ENCODE results near the gene TRIM3. TPM values are rescaled to one million over a fixed set of nuclear protein-coding genes. Genes with fewer than 3 reads are reported as not detected.
A peak's percentile ranks its signal among the peaks of the same experiment; 100 is the strongest.

Gene TRIM3
- total RNA-seq, 1 donor from 2014 or later, result 18.4 TPM

DNA sequence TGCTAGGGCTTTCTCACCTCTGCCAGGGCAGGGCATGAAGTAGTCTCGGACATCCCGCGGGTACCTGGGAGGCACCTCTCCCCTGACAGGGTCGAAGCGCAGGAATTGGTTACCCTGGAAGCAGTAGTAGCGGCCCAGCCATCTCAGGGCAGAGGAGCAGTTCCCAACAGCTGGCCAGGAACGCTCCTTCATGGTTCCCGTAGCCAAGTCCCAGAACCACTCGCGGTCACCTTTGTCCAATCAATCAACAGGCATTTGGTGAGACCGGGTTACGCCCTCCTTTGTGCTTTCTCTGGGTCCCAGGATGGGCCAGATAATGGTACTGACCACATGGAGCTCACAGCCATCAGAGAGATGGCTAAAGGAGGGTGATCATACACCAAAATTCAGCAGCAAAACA lies 36.3 kb downstream of the TRIM3 start:
- no peak for DNase-seq

DNA sequence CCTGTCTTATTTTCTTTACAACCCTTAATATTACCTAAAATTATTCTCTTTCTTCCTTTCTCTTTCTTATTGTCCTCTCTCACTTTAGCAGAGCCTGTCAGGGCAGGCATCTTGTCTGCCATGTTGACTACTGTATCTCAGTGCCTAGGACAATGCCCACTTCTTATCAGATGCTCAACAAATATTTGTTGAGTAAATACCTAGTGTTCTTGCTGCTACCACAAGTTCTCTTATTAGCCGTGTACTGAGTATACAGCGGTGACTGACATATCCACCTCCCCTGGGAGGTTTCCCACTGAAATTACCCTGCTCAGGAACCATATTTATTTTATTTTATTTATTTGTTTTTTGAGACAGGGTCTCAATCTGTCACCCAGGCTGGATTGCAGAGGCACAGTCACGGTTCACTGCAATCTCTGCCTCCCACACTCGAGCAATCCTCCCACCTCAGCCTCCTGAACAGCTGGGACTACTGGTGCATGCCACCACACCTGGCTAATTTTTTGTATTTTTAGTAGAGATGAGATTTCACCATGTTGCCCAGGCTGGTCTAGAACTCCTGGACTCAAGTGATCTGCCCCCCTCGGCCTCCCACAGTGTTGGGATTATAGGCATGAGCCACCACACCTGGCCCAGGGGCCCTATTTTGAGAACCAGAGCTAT lies 39.6 kb downstream of the TRIM3 start:
- DNase-seq, result no peak

DNA sequence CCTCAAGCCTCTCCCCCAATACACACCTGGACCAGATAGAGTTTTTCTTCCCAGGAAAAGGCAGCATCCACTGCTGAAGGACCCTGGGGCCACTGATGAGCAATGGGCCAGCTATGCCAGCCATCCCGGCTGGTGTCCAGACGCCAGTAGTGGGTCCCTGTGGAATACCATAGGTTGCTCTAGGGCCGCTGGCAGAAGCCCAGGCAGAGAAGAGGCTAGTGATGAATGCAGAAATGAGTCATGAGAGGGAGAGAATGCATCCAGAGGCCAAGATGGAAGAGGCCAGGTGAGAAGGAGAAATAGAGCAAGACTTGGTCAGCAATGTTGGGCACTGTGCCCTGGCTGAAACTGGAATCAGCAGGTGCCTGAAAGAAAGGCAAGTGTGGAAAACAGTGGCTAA lies 41.9 kb downstream of the TRIM3 start:
- DNase-seq, result no peak

DNA sequence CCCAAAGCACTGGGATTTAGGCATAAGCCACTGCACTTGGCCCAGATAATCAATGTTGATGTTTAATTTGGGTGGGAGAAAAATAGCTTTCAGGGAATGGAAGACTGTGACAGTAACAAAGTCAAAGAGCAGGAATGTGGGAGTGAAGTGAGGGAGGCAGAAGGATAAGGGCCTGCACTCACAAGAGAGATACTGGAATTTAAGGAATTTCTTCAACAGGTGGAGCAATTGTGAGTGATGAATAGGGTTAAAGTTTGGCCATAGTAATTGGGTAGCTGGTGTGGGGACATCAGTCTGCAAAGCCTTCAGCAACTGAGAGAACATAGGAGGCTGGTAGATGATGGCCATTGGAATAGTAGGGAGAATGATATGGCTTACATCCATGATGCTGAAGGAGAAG lies 46.2 kb downstream of the TRIM3 start:
- no peak for DNase-seq

DNA sequence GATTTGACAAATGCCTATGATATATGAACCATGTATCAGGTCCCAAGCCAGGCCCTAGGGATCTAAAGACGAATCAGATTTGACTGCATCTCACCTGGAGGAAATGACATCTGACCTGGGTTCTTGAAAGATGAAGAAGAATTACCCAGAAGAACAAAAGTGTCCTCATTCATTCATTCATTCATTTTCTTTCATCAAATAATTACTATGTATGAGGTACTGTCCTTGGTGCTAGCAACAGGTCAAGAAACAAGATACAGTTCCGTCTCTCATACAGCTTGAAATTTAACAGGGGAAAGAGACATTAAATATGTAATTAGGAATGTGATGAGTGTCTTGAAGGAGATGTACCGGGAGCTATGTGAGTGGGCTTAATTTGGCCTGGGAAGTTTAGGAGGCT lies 53.1 kb downstream of the TRIM3 start:
- no peak for DNase-seq

DNA sequence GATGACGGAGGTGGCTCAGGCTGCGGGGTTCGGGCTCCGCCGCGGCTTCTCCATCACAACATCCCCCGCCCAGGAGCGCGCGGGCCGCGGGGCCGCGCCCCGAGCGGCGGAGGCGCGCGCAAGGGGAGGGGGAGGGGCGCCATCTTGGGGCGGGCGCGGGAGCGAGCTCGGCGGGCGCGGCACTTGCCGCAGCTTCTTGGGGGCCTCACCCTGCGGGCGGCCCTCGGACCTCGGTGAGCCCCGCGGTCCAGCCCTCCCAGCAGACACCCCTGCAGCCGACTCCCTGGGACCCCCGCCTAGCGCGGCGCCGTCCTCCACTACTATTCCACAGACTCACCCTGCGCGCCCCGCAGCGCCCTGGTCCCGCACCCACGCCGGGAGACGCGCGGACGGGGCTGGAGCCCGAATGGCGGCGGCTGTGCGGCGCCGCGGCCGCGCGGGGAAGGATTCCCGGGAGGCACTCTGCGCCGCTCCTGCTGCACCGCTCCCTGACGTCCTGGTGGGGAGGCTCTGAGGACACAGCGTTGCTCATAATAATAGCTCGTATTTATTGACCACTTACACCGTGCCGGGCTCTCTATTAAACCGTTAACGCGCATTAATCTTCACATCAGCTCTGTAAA lies 54.6 kb downstream of the TRIM3 start, which contains the start of gene APBB1:
Gene APBB1, minus strand, starts transcription at position 86 of the 623 bp plus-strand sequence. CDS start 7,747 bp downstream, outside the sequence.
- DNase-seq, result peak; percentile 70

DNA sequence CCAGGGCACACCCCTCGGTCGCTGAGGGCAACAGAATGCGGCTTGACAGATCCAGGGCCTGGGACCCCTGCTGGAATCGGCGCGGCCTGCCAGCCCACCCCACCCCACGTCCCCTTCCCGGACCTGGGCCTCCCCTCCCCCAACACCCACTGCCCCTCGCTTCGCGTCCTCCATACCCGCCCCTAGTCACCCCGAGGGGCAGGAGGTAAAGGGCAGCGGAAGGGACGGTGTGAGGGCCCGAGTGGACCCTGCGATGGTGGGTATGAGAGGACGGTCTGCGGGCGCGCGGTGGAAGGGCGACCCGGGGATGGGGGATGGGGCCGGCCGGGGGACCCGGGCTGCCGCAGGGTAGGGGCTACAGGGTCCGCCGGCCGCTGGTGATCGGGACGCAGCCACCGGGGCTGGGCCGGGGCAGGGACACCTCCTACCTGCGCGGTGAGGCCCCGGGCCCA lies 55.2 kb downstream of the TRIM3 start:
- DNase-seq, result peak; percentile 7

DNA sequence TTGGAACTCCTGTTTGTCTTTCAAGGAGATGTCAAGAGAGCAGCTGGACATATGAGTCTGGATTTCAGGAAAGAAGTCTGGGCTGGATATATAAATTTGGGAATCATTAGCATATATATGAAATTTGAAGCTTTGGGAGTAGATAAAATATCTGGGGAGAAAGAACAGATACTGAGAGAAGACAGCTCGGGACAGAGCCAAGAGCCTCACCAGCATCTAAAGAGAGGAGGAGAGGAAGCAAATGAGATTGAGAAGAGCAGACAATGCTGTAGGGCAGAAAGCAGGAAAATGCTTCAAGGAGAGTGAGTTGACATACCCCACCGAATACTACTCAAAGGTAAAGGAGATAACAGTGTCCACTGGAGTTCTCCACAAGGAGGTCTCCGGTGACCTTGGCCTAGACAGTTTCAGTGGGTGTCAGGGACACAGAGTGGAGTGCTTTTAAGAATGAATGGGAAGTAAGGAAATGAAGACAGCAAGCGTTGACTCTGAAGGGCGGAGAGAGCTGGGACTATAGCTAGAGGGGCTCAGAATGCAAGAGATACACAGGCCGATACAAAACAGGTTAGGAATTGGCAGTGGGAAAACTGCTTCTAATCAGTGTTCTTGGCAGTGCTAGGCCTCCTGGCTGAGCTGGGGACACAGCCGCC lies 55.7 kb downstream of the TRIM3 start:
- peak; percentile 19 for DNase-seq

DNA sequence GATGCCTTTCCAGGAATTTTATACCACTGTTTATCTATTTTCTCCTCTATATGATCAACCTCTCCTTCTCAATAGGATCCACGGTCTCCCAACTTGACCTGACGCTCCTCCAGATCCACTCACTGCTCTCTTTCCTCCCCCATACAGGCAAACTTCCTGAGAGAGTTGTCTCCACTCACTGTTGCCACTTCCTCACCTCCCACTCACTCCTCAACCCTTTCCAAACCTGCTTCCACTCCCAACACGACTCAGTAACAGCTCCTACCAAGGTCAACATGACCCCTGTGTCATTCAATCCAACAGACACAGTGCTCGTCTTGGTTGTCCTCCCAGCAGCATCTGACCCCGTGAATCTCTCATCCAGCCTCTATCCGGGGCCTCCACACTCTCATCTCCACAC lies 57.9 kb downstream of the TRIM3 start:
- no peak for DNase-seq

DNA sequence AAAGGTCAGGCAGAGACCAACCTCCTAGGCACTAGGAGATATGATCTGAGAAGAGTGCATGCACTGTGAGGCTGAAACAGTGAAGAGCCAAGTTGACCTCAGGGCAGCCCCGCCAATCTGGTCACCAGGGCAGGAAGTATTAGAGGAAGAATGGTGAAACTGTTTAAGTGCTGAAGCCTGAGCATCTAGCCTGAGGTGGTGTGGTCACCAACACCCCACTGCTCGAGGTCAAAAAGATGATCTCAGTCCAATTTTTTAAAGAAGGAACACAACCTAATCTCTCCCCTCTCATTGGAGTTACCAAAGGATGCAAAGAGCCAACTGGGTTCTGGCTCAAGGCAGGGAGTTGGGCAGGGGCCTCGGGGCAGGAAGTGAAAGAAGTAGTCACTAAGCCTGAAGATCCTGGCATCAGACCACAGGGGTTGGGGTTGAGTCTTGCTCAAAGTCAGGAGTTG lies 58.8 kb downstream of the TRIM3 start:
- no peak for DNase-seq

DNA sequence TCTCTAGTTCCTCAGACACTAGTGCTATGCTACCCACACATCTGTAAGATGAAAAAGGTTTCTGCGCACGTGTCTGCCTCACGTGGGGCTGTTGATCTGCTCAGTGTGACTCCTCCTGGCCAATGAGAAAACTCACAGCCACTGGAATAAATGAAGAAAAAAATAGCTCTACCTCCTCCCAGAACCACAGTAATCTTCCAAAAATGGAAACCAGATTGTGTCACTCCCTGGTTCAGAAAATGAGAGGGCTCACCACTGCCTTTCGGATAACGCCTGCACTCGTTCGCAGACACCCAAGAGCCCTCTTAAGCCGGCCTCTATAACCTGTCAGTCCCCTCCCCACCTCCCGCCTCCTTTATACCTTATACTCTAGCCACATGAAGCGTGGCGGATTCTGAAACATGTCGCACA lies 59.9 kb downstream of the TRIM3 start:
- DNase-seq, result no peak

DNA sequence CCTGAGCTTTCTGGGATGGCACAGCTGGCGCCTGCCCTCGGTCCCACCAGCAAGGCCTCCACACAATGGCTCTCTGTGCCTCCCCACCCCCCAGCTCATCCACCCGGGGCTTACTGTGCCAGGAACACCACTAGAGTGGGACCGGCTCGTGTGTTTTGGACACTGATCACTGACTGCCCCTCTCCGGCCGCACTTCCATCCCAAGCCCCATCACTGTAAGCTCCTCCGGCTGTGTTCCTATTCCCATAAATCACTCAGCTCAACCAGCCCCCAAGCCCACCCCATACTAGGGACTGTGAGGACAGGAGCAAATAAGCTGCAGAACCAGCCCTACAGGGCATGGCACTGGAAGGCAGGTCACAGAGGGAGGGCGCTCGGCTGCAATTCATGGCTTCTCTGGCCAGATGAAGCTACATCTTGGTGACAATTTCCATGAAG lies 62.1 kb downstream of the TRIM3 start:
- DNase-seq, result no peak

DNA sequence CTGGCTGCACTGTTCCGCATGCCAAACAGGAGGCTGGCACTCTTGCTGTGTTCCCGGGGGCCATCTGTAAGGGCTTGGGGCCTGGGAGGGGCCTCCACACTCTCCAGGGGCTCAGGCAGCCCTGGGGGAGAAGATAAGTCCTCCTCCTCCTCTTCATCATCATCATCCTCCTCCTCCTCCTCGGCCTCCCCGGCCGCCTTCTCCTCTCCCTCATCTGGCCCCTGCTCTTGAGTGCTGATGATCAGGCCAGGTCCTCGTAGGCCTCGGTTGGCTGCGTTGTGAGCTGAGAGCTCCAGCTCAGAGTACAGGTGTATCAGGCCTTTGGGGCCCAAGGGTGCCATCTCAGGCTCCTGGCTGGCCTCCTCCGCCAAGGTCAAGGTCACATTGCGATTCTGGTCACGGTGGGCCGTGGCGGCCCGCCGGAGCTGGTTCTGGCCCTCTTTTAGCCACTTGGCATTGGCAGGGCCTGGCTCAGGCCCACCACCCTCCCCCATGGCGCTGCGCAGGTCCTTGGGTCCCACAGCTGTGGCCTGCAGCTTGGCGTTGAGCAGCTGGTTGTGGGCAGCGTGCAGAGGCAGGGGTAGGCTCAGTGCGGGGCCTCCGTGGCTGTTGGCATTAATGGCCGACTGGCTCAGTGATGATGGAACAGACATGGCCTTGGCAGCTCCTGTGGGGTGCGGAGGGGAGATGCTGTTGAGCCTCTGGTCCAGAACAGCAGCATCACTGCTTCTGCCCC lies 62.9 kb downstream of the TRIM3 start:
- no peak for DNase-seq

DNA sequence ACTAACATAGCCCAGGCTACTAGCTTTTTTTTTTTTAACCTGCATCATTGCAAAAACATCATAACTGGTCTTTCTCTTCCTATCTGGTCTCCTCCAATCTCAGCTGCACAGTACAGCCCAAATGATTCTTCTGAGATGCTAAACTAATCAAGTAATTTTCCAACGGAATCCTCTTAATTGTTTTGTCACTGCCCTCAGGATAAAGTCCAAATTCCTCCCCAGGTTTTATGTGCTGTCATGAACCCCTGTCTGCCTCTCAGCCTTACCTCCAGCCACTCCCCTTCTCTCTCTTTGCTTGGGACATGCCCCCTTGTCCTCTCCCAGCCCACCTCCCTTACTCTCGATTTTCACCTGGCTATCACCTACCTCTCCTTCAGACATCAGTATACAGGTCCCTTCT lies 67.4 kb downstream of the TRIM3 start:
- DNase-seq, result no peak

DNA sequence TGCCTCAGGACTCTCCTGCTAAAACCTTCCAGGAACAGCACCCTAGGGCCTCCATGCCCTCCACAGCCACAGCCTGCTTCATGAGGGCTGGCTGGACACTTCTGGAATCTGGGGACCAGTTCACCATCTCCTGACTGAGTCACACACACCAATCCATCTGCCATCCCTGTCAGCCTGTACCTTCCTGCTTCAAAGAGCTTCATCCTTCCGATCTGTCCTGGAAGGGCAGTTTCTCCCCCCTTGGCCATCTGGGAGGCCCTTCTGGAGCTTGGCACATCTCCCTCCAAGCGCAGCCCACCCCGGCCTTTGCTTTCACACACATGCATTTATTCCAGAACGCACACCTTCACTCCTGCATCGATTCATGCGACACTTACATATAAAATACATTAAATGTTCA lies 67.9 kb downstream of the TRIM3 start:
- DNase-seq, result no peak

DNA sequence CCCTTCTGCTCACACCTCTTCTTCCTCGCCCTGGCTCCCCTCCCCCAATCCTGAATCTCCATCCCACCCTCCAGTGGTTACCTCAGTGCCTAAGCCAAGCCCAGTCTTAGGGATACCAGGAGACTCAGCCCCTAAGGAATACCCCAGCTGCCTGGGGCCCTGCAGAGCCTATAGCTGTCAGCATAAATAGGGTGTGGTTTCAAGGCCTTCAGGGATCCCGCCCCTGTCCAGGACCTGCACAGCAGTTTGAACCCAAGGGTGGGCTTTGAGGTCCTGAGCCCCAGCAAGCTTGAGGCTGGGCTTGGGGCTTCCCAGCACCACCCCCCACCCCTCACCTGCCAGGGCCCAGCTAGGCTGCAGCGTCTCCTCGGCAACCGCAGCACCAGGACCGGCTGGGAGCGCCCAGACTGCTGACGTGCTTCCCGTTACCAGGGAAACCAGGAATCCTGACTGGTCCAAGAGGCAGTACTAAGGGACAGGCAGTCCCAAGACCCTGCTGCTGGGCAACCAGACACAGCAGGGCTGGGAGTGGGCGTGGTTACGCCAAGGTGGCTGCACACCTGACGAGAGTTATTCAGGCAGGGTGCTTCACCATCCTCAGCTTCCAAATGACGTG lies 68.6 kb downstream of the TRIM3 start:
- no peak for DNase-seq

DNA sequence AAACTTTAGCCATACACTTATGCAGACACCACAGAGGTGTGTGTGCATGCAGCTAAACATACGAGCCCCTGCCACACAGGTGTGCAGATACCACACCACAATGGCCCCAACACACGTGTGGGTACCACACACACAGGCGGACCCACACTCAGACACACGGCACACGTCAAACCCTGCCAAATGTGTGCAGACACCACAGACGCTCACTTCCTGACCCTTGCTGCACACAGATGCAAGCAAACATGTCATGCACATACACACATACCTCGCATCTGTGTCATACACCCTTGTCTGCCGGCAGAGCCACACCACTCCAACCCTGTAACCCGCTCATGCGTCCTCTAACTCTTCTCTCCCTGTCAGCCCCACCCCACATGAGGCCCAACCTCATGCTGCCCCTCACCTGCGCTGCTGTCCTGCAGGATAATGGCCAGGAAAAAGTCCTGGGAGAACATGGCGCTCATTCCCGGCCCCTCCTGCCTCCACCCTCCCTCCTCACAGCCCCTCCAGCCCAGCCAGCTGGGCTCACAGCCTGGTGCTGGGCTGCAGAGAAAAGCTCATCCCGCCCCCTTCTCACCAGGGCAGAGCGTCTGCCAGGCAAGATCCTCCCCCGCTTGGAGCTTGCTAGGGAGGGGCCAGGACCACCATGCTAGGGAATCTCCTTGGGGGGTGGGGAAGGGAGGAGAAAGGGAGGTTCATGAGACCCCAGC lies 69.2 kb downstream of the TRIM3 start:
- DNase-seq, result no peak

DNA sequence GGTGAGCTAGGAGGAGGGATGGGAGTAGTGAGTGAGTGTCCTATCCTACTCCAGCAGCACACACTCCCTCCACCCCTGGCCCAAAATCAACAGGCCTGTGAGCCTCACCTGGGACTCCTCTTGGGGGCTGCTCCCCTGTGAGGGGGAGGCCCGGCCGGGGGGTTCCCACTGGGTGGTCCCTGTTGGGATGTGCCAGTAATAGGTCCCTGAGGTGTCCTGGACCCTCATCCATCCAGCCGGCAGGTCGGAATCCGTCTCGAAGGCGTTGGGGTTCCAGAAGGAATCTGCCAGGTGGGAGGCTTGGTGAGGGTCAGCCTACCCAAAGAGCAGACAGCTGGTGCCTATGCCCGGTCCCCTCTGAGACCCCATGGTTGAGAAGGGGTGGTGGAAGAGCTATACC lies 70.2 kb downstream of the TRIM3 start:
- DNase-seq, result no peak

DNA sequence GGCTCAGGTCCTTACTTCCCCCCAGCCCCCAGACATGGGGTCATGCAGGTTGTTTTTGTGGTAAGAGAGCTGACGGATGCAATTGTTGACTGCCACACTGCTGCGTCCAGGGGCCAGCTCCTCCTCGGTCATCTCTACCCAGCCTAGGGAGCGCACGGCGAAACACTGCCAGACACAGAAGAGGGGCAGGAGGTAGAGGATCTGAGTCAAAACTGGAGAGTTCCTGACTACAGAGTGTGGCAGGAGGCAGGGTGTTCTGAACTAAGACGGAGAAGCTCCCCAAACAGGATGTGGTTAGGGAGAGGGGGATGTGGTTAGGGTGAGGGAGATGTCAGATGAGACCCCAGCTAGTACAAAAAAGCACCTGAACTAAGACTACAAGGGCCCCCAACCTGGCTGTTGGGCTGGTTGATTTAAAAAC lies 71.2 kb downstream of the TRIM3 start:
- no peak for DNase-seq

DNA sequence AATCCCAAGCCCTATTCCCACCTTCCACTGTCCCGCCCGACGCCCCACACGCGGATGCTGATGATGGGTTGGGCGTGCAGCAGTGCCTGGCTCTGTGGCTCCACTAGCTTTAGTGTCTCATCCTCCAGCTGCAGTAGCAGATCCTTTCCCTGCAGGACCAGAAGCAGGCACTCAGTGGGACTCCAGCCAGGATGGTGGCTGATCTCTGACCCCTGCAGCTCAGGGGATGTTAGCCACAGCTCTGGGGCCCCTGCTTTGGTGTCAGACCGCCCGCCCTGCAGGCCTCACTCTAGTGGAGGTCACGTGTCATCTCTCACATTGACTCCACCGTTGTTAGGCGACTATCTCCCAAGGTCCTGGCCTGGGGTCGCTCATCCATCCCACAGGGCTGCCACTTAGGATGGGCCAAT lies 71.7 kb downstream of the TRIM3 start:
- DNase-seq, result no peak

DNA sequence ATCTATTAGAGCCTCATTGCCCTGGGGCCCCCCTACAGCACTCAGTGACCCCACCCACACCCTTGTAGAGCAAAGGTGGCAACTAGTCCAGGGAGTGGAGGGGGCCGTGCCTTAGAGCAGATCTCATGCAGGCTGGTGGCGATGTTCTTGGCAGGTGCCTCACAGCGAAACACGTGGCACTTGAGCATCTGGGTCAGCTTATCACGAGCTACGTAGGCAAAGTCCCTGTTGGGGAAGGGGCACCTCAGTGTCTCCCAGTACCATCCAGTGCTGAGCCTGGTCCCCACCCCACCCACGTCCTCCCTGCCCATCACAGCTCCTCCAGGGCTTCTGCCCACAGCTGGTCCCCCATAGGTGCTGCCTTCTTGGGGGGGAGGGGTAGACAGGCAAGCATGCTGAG lies 72.3 kb downstream of the TRIM3 start:
- DNase-seq, result no peak

Measured in dermis blood vessel endothelial cell (primary cell).